Esophagus squamous epithelium (tissue), 5 donors: Measurements from ENCODE around the gene MIEF1. TPM values are rescaled to one million over a fixed set of nuclear protein-coding genes. Genes with fewer than 3 reads are reported as not detected.

ENCODE experiments used
- DNase-seq: peaks from one replicate; lab custom pipeline; 2025; lab: John Stamatoyannopoulos, UW
- H3K27ac ChIP-seq, 4 donors: fragments of 200-600 bp; sonication (generic); one replicate each; pipeline ENCODE4 v1.5.1; 2016 to 2019; ENCODE audit warnings: mild to moderate bottlenecking in 1 of 4
- H3K27me3 ChIP-seq, 4 donors: fragments of 200-600 bp; sonication (generic); 1 replicate in 3 of 4; 2 replicates in 1 of 4; pipeline versions ENCODE4 v1.5.1 to v1.6.0; 2017 to 2021; ENCODE audit warnings: antibody characterized with exemption in 1 of 4
- H3K36me3 ChIP-seq, 3 donors: fragments of 200-600 bp; sonication (generic); one replicate each; pipeline ENCODE4 v1.5.1; 2016 to 2019
- H3K4me1 ChIP-seq, 3 donors: fragments of 200-600 bp; sonication (generic); one replicate each; pipeline ENCODE4 v1.5.1; 2017 to 2019
- H3K4me3 ChIP-seq, 4 donors: fragments of 200-600 bp; sonication (generic); 1 replicate in 3 of 4; 2 replicates in 1 of 4; pipeline ENCODE4 v1.5.1; 2016 to 2019; ENCODE audit warnings: mild to moderate bottlenecking in 2 of 4, moderate library complexity in 1 of 4
- H3K9me3 ChIP-seq, 3 donors: fragments of 200-600 bp; sonication (generic); one replicate each; pipeline ENCODE4 v1.5.1; 2016 to 2019
- CTCF ChIP-seq, 6 experiments: fragments of 450-650 bp in 4 of 6; fragments of 200-600 bp in 2 of 6; sonication (generic) in 2 of 6; IDR thresholded peaks; one replicate each; pipeline ENCODE4 v1.5.1; 2016 to 2019; ENCODE audit warnings: antibody characterized with exemption in 6 of 6, mild to moderate bottlenecking in 4 of 6, moderate library complexity in 4 of 6
- POLR2A ChIP-seq, 4 donors: fragments of 450-650 bp; IDR thresholded peaks; one replicate each; pipeline ENCODE4 v1.6.1; 2017; ENCODE audit warnings: antibody characterized with exemption in 4 of 4, mild to moderate bottlenecking in 4 of 4, moderate library complexity in 3 of 4
- WGBS, 2 donors: methylation state at CpG; one replicate each; pipeline ENCODE4 v1.1.5; 2018; 5-methylcytosine and 5-hydroxymethylcytosine counted together
- intact Hi-C: fragments of 100-400 bp; cut with DNase I; formaldehyde crosslinking; loops from one replicate; pipeline ENCODE4 v1.15.0; 2022
- total RNA-seq, 4 donors: library from RNA; depleted of rRNA; stranded (reverse); fragments of >200 nt; gene quantifications; one replicate each; pipeline ENCODE4 v1.1.0, GENCODE V29; 2016
- donor health status: DM: yes; HTN: yes; CAD: no.

The MIEF1 gene
- total RNA-seq, 4 donors from 2014 or later, result 21.4 to 34.2 (median 23.9) TPM

- Histone ChIP-seq H3K36me3 (no peaks in the 10 kb centered on the region), H3K27ac (no peak overlapping the region), H3K4me1 (peaks cover 8 to 23% (median 11%) of the 10 kb centered on the region in 3 donors), H3K9me3 (no peaks in the 10 kb centered on the region), H3K4me3 (no peak overlapping the region), H3K27me3 (peaks cover 5 to 92% (median 16%) of the 10 kb centered on the region in 4 donors)
- DNase-seq, result no peak
- intact Hi-C loops, result no loop called here
- TF ChIP-seq CTCF (IDR thresholded peaks at IDR 0.05) (no peak), POLR2A (IDR thresholded peaks at IDR 0.05) (no peak)
- WGBS, 2 donors, result 100% methylated on average over 1 of the region's 14 CpGs; no CpG with 5 or more reads in 1 of the 2 donors
Observed at GRCh38 chr22:39558950-39559349, 56.9 kb downstream of the MIEF1 start.

GRCh38 chr22:39559456-39560105 is 57.5 kb downstream of the MIEF1 start:
- Histone ChIP-seq H3K4me1 (peaks cover 8 to 23% (median 11%) of the 10 kb centered on the region in 3 donors), H3K27me3 (peaks cover 5 to 92% (median 16%) of the 10 kb centered on the region in 4 donors), H3K9me3 (no peaks in the 10 kb centered on the region), H3K4me3 (no peak overlapping the region), H3K27ac (no peak overlapping the region), H3K36me3 (no peaks in the 10 kb centered on the region)
- 51 to 54% methylated on average over 4 to 5 of the region's 11 CpGs for WGBS, 2 donors
- DNase-seq, result no peak
- TF ChIP-seq POLR2A (IDR thresholded peaks at IDR 0.05) (no peak), CTCF (IDR thresholded peaks at IDR 0.05) (peak in 4 of 6 experiments; percentile 21 to 42 (median 24))
- intact Hi-C loops, result no loop called here

- intact Hi-C loops, result no loop called here
- Histone ChIP-seq H3K9me3 (no peaks in the 10 kb centered on the region), H3K36me3 (no peaks in the 10 kb centered on the region), H3K4me1 (peaks cover 8 to 23% (median 11%) of the 10 kb centered on the region in 3 donors), H3K27me3 (peaks cover 5 to 93% (median 16%) of the 10 kb centered on the region in 4 donors), H3K27ac (no peak overlapping the region), H3K4me3 (no peak overlapping the region)
- WGBS, 2 donors, result 25 to 51% methylated on average over 6 of the region's 6 CpGs
- DNase-seq, result no peak
- no peak for TF ChIP-seq CTCF (IDR thresholded peaks at IDR 0.05)
- no peak for TF ChIP-seq POLR2A (IDR thresholded peaks at IDR 0.05)
Observed at GRCh38 chr22:39560127-39560526, 58.0 kb downstream of the MIEF1 start.

- no peak overlapping the region for H3K4me3 ChIP-seq
- no peaks in the 10 kb centered on the region for H3K9me3 ChIP-seq
- H3K4me1 ChIP-seq, result peaks cover under 1 to 22% (median 9%) of the 10 kb centered on the region in 3 donors
- TF ChIP-seq CTCF (IDR thresholded peaks at IDR 0.05), result no peak
- TF ChIP-seq POLR2A (IDR thresholded peaks at IDR 0.05), result no peak
- 71 to 80% methylated on average over 2 to 8 of the region's 9 CpGs for WGBS, 2 donors
- DNase-seq, result no peak
- H3K27ac ChIP-seq, result no peak overlapping the region
- intact Hi-C loops, result no loop called here
- peaks cover 0 to 71% (median 7%) of the 10 kb centered on the region in 4 donors for H3K27me3 ChIP-seq
- H3K36me3 ChIP-seq, result no peaks in the 10 kb centered on the region
Observed at GRCh38 chr22:39562839-39563489, 60.9 kb downstream of the MIEF1 start.
